ENCODE measurements around the gene SLC35A5. TPM values are rescaled to one million over a fixed set of nuclear protein-coding genes. Genes with fewer than 3 reads are reported as not detected.
A peak's percentile ranks its signal among the peaks of the same experiment; 100 is the strongest.

The SLC35A5 gene
- total and polyA plus RNA-seq, 7 donors: 7.2 to 32.1 (median 16.1) TPM

- H3K9me3 ChIP-seq: no peaks in the 10 kb centered on the region
- H3K4me3 ChIP-seq: no peak overlapping the region
- intact Hi-C loops (cut with DNase I): loop anchor here (10.0 kb wide), 3 partner anchors 522 to 772 kb away; no protein-coding TSS in a partner anchor
- H3K36me3 ChIP-seq: no peaks in the 10 kb centered on the region
- peaks cover 2 to 97% (median 74%) of the 10 kb centered on the region in 4 donors for H3K4me1 ChIP-seq
- 51 to 54% methylated on average over 4 of the region's 4 CpGs for WGBS, 2 donors
- TF ChIP-seq EP300 (IDR thresholded peaks at IDR 0.05) (no peak), POLR2AphosphoS5 (IDR thresholded peaks at IDR 0.05) (no peak), POLR2A (IDR thresholded peaks at IDR 0.05) (no peak), CTCF (IDR thresholded peaks at IDR 0.05) (no peak)
- H3K27me3 ChIP-seq: no peaks in the 10 kb centered on the region
- no peak for DNase-seq
- H3K27ac ChIP-seq: peak overlapping the region; percentile 80 to 86 (median 84)
Measured at GRCh38 chr3:112632596-112632995, 70.8 kb downstream of the SLC35A5 start.

- H3K27ac ChIP-seq: peak overlapping the region; percentile 80 to 86 (median 84)
- H3K4me3 ChIP-seq: no peak overlapping the region
- H3K4me1 ChIP-seq: peaks cover 2 to 97% (median 78%) of the 10 kb centered on the region in 4 donors
- H3K9me3 ChIP-seq: no peaks in the 10 kb centered on the region
- 29 to 64% methylated on average over 3 of the region's 3 CpGs for WGBS, 2 donors
- no peaks in the 10 kb centered on the region for H3K27me3 ChIP-seq
- DNase-seq: no peak
- no peaks in the 10 kb centered on the region for H3K36me3 ChIP-seq
- intact Hi-C loops (cut with DNase I): loop anchor here (10.0 kb wide), 3 partner anchors 522 to 772 kb away; no protein-coding TSS in a partner anchor
- TF ChIP-seq POLR2AphosphoS5 (IDR thresholded peaks at IDR 0.05) (no peak), EP300 (IDR thresholded peaks at IDR 0.05) (no peak), CTCF (IDR thresholded peaks at IDR 0.05) (no peak), POLR2A (IDR thresholded peaks at IDR 0.05) (no peak)
Measured at GRCh38 chr3:112633191-112633590, 71.3 kb downstream of the SLC35A5 start.

- TF ChIP-seq POLR2A (IDR thresholded peaks at IDR 0.05) (no peak), EP300 (IDR thresholded peaks at IDR 0.05) (peak in 3 of 4 donors; percentile 36 to 70 (median 55)), POLR2AphosphoS5 (IDR thresholded peaks at IDR 0.05) (peak; percentile 72 to 89 (median 84)), CTCF (IDR thresholded peaks at IDR 0.05) (no peak)
Measured at GRCh38 chr3:112633757-112634156, 71.9 kb downstream of the SLC35A5 start.

GRCh38 chr3:112634786-112635541 is 73.1 kb downstream of the SLC35A5 start:
- Histone ChIP-seq H3K36me3 (no peaks in the 10 kb centered on the region), H3K27me3 (no peaks in the 10 kb centered on the region), H3K4me3 (peak overlapping the region in 2 of 4 donors; percentile 22 to 51), H3K4me1 (peaks cover 2 to 97% (median 87%) of the 10 kb centered on the region in 4 donors), H3K9me3 (no peaks in the 10 kb centered on the region), H3K27ac (peak overlapping the region; percentile 80 to 86 (median 84))
- DNase-seq: no peak
- intact Hi-C loops (cut with DNase I): loop anchor here (5.0 to 10.0 kb wide), 4 partner anchors 73 to 770 kb away; partner anchors contain the start of genes ATG3 and SLC35A5
- 76 to 89% methylated on average over 4 of the region's 4 CpGs for WGBS, 2 donors
- TF ChIP-seq POLR2AphosphoS5 (IDR thresholded peaks at IDR 0.05) (peak in 2 of 4 donors; percentile 33 to 62), EP300 (IDR thresholded peaks at IDR 0.05) (no peak)

More at GRCh38 chr3:112633757-112634156, 71.9 kb downstream of the SLC35A5 start:
- intact Hi-C loops (cut with DNase I): loop anchor here (10.0 kb wide), 3 partner anchors 521 to 771 kb away; no protein-coding TSS in a partner anchor
- Histone ChIP-seq H3K27me3 (no peaks in the 10 kb centered on the region), H3K27ac (peak overlapping the region; percentile 80 to 86 (median 84)), H3K4me1 (peaks cover 2 to 97% (median 84%) of the 10 kb centered on the region in 4 donors), H3K9me3 (no peaks in the 10 kb centered on the region), H3K36me3 (no peaks in the 10 kb centered on the region), H3K4me3 (peak overlapping the region in 1 of 4 donors; percentile 3)
- no peak for DNase-seq
- 20 to 69% methylated on average over 1 of the region's 1 CpG for WGBS, 2 donors

Other genes starting within 250 kb of the SLC35A5 start
- gene CD200, start 228.9 kb upstream of the SLC35A5 start, total RNA-seq: 10 to 100 TPM in 1 of 4 donors, 1 to 10 TPM in 3; 4.4 to 13.0 (median 4.8) TPM
- 1 to 10 TPM; 1.2 to 9.6 (median 2.4) TPM for gene CD200, start 228.9 kb upstream of the SLC35A5 start, polyA plus RNA-seq
- not detected for gene BTLA, start 62.6 kb upstream of the SLC35A5 start, total RNA-seq
- gene BTLA, start 62.6 kb upstream of the SLC35A5 start, polyA plus RNA-seq: 10 to 100 TPM in 1 of 3 donors, not detected in 2; 11.0 TPM
- 10 to 100 TPM; 28.0 to 49.5 (median 41.1) TPM for gene ATG3, start 83 bp upstream of the SLC35A5 start, total RNA-seq
- gene ATG3, start 83 bp upstream of the SLC35A5 start, polyA plus RNA-seq: 10 to 100 TPM; 54.4 to 75.1 (median 56.5) TPM
- gene CCDC80, start 79.1 kb downstream of the SLC35A5 start, total RNA-seq: 100 to 1,000 TPM in 1 of 4 donors, 10 to 100 TPM in 3; 18.8 to 201 (median 43.8) TPM
- 10 to 100 TPM in 2 of 3 donors, 1 to 10 TPM in 1; 1.8 to 30.0 (median 12.1) TPM for gene CCDC80, start 79.1 kb downstream of the SLC35A5 start, polyA plus RNA-seq